WTC11 (cell line): ENCODE data around the gene LAMP5.

Source experiments
- ATF2 ChIP-seq: sonication (generic); formaldehyde crosslinking; IDR thresholded peaks from 2 replicates; pipeline ENCODE4 v1.8.1; 2022; ENCODE audit warnings: low read depth, missing genetic modification reagents, borderline replicate concordance
- CTCF ChIP-seq: fragments of 200-600 bp; IDR thresholded peaks from 2 replicates; pipeline ENCODE4 v1.8.0; 2022; ENCODE audit warnings: antibody characterized with exemption
- ESRRA ChIP-seq: sonication (generic); formaldehyde crosslinking; IDR thresholded peaks from 2 replicates; pipeline ENCODE4 v1.8.1; 2022; ENCODE audit warnings: mild to moderate bottlenecking, missing genetic modification reagents, borderline replicate concordance
- NFE2L1 ChIP-seq: sonication (generic); formaldehyde crosslinking; IDR thresholded peaks from 2 replicates; pipeline ENCODE4 v1.8.1; 2023; ENCODE audit warnings: missing genetic modification reagents
- ZNF416 ChIP-seq: fragments of 250-450 bp; sonication (Bioruptor Pico); IDR thresholded peaks from 2 replicates; pipeline ENCODE4 v1.9.0; 2021; ENCODE audit warnings: mild to moderate bottlenecking, inconsistent platforms

- TF ChIP-seq CTCF (no peak), NFE2L1 (CRISPR knock-in tag) (no peak), ATF2 (CRISPR knock-in tag) (no peak), ZNF416 (no peak), ESRRA (no peak)
Measured at GRCh38 chr20:9575836-9576235, 61.4 kb downstream of the LAMP5 start.
